K562 (cell line): ENCODE results near the gene UVRAG. TPM values are rescaled to one million over a fixed set of nuclear protein-coding genes. Genes with fewer than 3 reads are reported as not detected.

Experiments
- ATAC-seq: fragments of 200-7000 bp; cut with Tn5 transposase; 3 replicates; pipeline ENCODE4 v1.9.1; 2020; ENCODE audit warnings: moderate library complexity
- BruUV-seq: library from RNA; stranded (reverse); fragments of 400-500 nt; replicated peaks from 2 replicates; lab custom pipeline; 2021; lab: Mats Ljungman, UMichigan
- CTCF ChIA-PET: fragments of 300-600 bp; formaldehyde crosslinking; extraction: SDS; loops from one replicate; lab custom pipeline; 2021; ENCODE audit warnings: low intra/inter-chr PET ratio; lab: Yijun Ruan, JAX
- POLR2A ChIA-PET: fragments of 300-600, 350-650 bp; sonication (Branson Sonifier 250); formaldehyde crosslinking; extraction: SDS; loops from one replicate; lab custom pipeline; 2021; ENCODE audit warnings: antibody characterized with exemption, inconsistent platforms; lab: Yijun Ruan, JAX
- DNase-seq, 4 experiments: peaks; one replicate each; pipeline versions ENCODE4 v3.0.0 to v3.0.0-alpha.2; 2011 to 2018; ENCODE audit warnings: low spot score in 3 of 4, mixed read lengths in 3 of 4; ENCODE audit errors: extremely low read depth in 1 of 4
- FAIRE-seq: peaks from 2 replicates; lab custom pipeline; 2011; peaks lifted over from hg19 to GRCh38; lab: Jason Lieb, UNC
- H2AFZ ChIP-seq: 2 replicates; pipeline ENCODE4 v1.6.0; 2011; ENCODE audit warnings: low read depth, low read length, control low read depth, inconsistent platforms
- H3K27ac ChIP-seq: fragments of 200-600 bp; 3 replicates; pipeline ENCODE4 v1.8.0; 2011; ENCODE audit warnings: low read depth, mild to moderate bottlenecking, control low read depth, inconsistent platforms, low read length, moderate library complexity, mixed read lengths; ENCODE audit errors: extremely low read depth
- H3K27me3 ChIP-seq, 2 experiments: fragments of 300-600 bp in 1 of 2; 2 replicates in 1 of 2; 3 replicates in 1 of 2; pipeline versions ENCODE4 v1.6.0 to v1.8.0; 2011; ENCODE audit warnings: inconsistent platforms in 2 of 2, low read length in 2 of 2, mild to moderate bottlenecking in 1 of 2, mixed read lengths in 1 of 2, moderate library complexity in 1 of 2; ENCODE audit not compliant: control insufficient read depth in 2 of 2, insufficient read depth in 2 of 2
- H3K36me3 ChIP-seq: fragments of 300-600 bp; 3 replicates; pipeline ENCODE4 v1.8.0; 2011; ENCODE audit warnings: mild to moderate bottlenecking, low read length, inconsistent platforms; ENCODE audit not compliant: control insufficient read depth, insufficient read depth
- H3K4me1 ChIP-seq, 2 experiments: fragments of 200-600 bp in 1 of 2; replicated peaks in 1 of 2; 2 replicates in 1 of 2; 3 replicates in 1 of 2; pipeline versions ENCODE4 v1.5.1 to v1.8.0; 2011; ENCODE audit warnings: inconsistent platforms in 2 of 2, low read length in 2 of 2, mild to moderate bottlenecking in 1 of 2, mixed read lengths in 1 of 2, moderate library complexity in 1 of 2; ENCODE audit not compliant: control insufficient read depth in 2 of 2, insufficient read depth in 2 of 2
- H3K4me2 ChIP-seq: 2 replicates; pipeline ENCODE4 v1.6.1; 2011; ENCODE audit warnings: low read length, control low read depth, inconsistent platforms, mixed read lengths; ENCODE audit not compliant: insufficient read depth
- H3K4me3 ChIP-seq: fragments of 200-600 bp; sonication (generic), shearing (Covaris generic); 2 replicates; pipeline ENCODE4 v1.5.1; 2016; ENCODE audit warnings: control low read depth, inconsistent platforms
- H3K79me2 ChIP-seq: fragments of 200-600 bp; 3 replicates; pipeline ENCODE4 v1.8.0; 2011; ENCODE audit warnings: low read length, inconsistent platforms; ENCODE audit not compliant: control insufficient read depth, insufficient read depth
- H3K9ac ChIP-seq, 2 experiments: 2 replicates each; pipeline versions ENCODE4 v1.6.0 to v1.6.1; 2011; ENCODE audit warnings: low read depth in 2 of 2, low read length in 2 of 2, control low read depth in 1 of 2, inconsistent platforms in 1 of 2, mild to moderate bottlenecking in 1 of 2, mixed read lengths in 1 of 2; ENCODE audit not compliant: insufficient read depth in 1 of 2
- H3K9me1 ChIP-seq: one replicate; pipeline ENCODE4 v1.6.0; 2011; ENCODE audit warnings: inconsistent platforms, mild to moderate bottlenecking, low read length, moderate library complexity; ENCODE audit not compliant: control insufficient read depth, insufficient read depth
- H3K9me3 ChIP-seq: replicated peaks from 2 replicates; pipeline ENCODE4 v1.5.1; 2011; ENCODE audit warnings: low read depth, low read length, inconsistent platforms; ENCODE audit not compliant: control insufficient read depth, insufficient read depth
- H4K20me1 ChIP-seq: replicated peaks from 2 replicates; pipeline ENCODE4 v1.6.1; 2011; ENCODE audit warnings: low read length, inconsistent platforms, mixed read lengths; ENCODE audit not compliant: control insufficient read depth, insufficient read depth
- CBFA2T2 ChIP-seq: fragments of 450-650 bp; conservative IDR thresholded peaks from 2 replicates; pipeline ENCODE4 v1.6.1; 2017; ENCODE audit warnings: mild to moderate bottlenecking
- DPF2 ChIP-seq: fragments of 450-650 bp; IDR thresholded peaks from 2 replicates; pipeline ENCODE4 v1.6.1; 2016
- ESRRB ChIP-seq: fragments of 250-450 bp; sonication (Bioruptor Pico); IDR thresholded peaks from 2 replicates; pipeline ENCODE4 v1.5.0; 2020; ENCODE audit warnings: mild to moderate bottlenecking, moderate library complexity, borderline replicate concordance
- ETS1 ChIP-seq: conservative IDR thresholded peaks from 2 replicates; pipeline ENCODE4 v1.6.1; 2011; ENCODE audit warnings: low read depth, mild to moderate bottlenecking, low read length; ENCODE audit not compliant: control insufficient read depth
- HDGF ChIP-seq: fragments of 450-650 bp; IDR thresholded peaks from 2 replicates; pipeline ENCODE4 v1.6.1; 2016
- POLR2A ChIP-seq: fragments of 450-650 bp; conservative IDR thresholded peaks from 2 replicates; pipeline ENCODE4 v1.6.1; 2016
- RNF2 ChIP-seq: sonication (generic); IDR thresholded peaks from 2 replicates; pipeline ENCODE4 v1.6.1; 2016
- SIN3B ChIP-seq: fragments of 450-650 bp; IDR thresholded peaks from 2 replicates; pipeline ENCODE4 v1.6.1; 2017; ENCODE audit warnings: low read depth, mild to moderate bottlenecking, moderate library complexity
- SMARCA4 ChIP-seq: fragments of 450-650 bp; IDR thresholded peaks from 2 replicates; pipeline ENCODE4 v1.6.1; 2016
- SREBF1 ChIP-seq: fragments of 150-350 bp; IDR thresholded peaks from 2 replicates; pipeline ENCODE4 v1.6.1; 2014; ENCODE audit warnings: antibody characterized with exemption, low read depth, low read length, borderline replicate concordance
- SRSF7 ChIP-seq: fragments of 200-400 bp; formaldehyde crosslinking; optimal IDR thresholded peaks from 2 replicates; pipeline ENCODE3; 2017; ENCODE audit warnings: mild to moderate bottlenecking, low read depth, low read length
- TAF1 ChIP-seq: IDR thresholded peaks from 2 replicates; pipeline ENCODE4 v1.6.1; 2011; ENCODE audit warnings: mild to moderate bottlenecking, low read length, moderate library complexity; ENCODE audit not compliant: insufficient read depth, control insufficient read depth, severe bottlenecking; ENCODE audit errors: extremely low read depth
- TCF3 ChIP-seq: sonication (generic); formaldehyde crosslinking; IDR thresholded peaks from 2 replicates; pipeline ENCODE4 v1.4.0; 2020; ENCODE audit warnings: mild to moderate bottlenecking, missing genetic modification reagents
- YBX1 ChIP-seq: fragments of 450-650 bp; IDR thresholded peaks from 2 replicates; pipeline ENCODE4 v1.7.1; 2016; ENCODE audit warnings: mild to moderate bottlenecking
- ZC3H11A ChIP-seq: IDR thresholded peaks from 2 replicates; pipeline ENCODE4 v1.6.1; 2012; ENCODE audit warnings: low read depth, low read length, improper control_type of control experiment
- ZNF12 ChIP-seq: sonication (generic); formaldehyde crosslinking; IDR thresholded peaks from 2 replicates; pipeline ENCODE4 v1.4.0; 2020; ENCODE audit warnings: mild to moderate bottlenecking, missing genetic modification reagents
- ZNF316 ChIP-seq: fragments of 450-650 bp; IDR thresholded peaks from 2 replicates; pipeline ENCODE4 v1.6.1; 2016
- WGBS: fragments of 100-300 bp; shearing (Covaris generic); methylation state at CpG from one replicate; pipeline ENCODE4 v1.1.6; 2016; ENCODE audit warnings: low coverage, mixed read lengths; ENCODE audit not compliant: insufficient coverage; ENCODE audit errors: missing lambda C conversion rate; 5-methylcytosine and 5-hydroxymethylcytosine counted together
- in situ Hi-C: fragments of 300-500 bp; cut with MboI; formaldehyde crosslinking; loops from 4 replicates; pipeline ENCODE4 v1.15.0; 2018; ENCODE audit warnings: inconsistent platforms, mixed read lengths
- intact Hi-C: fragments of 100-400 bp; cut with micrococcal nuclease; formaldehyde crosslinking; loops from 2 replicates; pipeline ENCODE4 v1.14.2; 2022
- polyA plus RNA-seq, 8 experiments: library from polyadenylated mRNA; depleted of rRNA in 4 of 8; stranded (reverse) in 5 of 8; unstranded in 3 of 8; fragments of >200 nt; fragmentation: Nextera tagmentation in 2 of 8; fragmentation: Illumina TruSeq in 1 of 8; extraction: Ambion mirVana in 2 of 8; extraction: Trizol in 1 of 8; gene quantifications; 2 replicates each; pipeline versions ENCODE4 v1.2.1 to v1.2.3, GENCODE V29; 2011 to 2014; ENCODE audit warnings: inconsistent platforms in 1 of 8, missing spikeins in 1 of 8
- total RNA-seq, 7 experiments: library from RNA; depleted of rRNA in 6 of 7; stranded (reverse); fragments of >200 nt in 6 of 7; fragmentation: Illumina TruSeq in 2 of 7; extraction: Trizol in 2 of 7; gene quantifications; 2 replicates each; pipeline versions ENCODE4 v1.2.1 to v1.2.3, GENCODE V29; 2011 to 2021; ENCODE audit warnings: low replicate concordance in 1 of 7
- TF ChIP-seq, protein P1 (sequence below): sonication (generic); formaldehyde crosslinking; IDR thresholded peaks from 2 replicates; pipeline ENCODE4 v1.8.1; 2023; ENCODE audit warnings: mild to moderate bottlenecking, missing genetic modification reagents, moderate library complexity
- TF ChIP-seq, protein P2 (sequence below): fragments of 450-650 bp; IDR thresholded peaks from 2 replicates; pipeline ENCODE4 v1.6.1; 2016; ENCODE audit warnings: borderline replicate concordance
- TF ChIP-seq, protein P3 (sequence below): fragments of 250-450 bp; sonication (Bioruptor Pico); IDR thresholded peaks from 2 replicates; pipeline ENCODE4 v1.8.0; 2022; ENCODE audit warnings: moderate library complexity, mild to moderate bottlenecking, inconsistent platforms

Gene UVRAG
- total and polyA plus RNA-seq, 9 of the 15 experiments (the other 6 are each of a cell fraction or from before 2014, with no cell fraction given): 3.1 to 17.8 (median 12.4) TPM

DNA sequence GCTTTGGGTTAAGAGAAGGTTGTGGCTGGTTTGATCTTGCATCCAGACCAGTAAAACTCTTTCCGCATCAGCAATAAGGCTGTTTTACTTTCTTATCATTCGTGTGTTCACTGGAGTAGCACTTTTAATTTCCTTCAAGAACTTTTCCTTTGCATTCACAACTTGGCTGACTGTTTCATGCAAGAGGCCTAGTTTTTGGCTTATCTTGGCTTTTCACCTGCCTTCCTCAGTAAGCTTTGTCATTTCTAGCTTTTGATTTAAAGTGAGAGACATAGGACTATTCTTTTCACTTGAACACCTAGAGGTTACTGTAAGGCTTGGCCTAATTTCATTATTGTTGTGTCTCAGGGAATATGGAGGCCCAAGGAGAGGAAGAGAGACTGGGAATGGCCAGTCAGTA lies 144.5 kb downstream of the UVRAG start (continued):
- TF ChIP-seq DPF2 (peak; percentile 61), TCF3 (CRISPR knock-in tag) (peak; percentile 68), CBFA2T2 (0 out of 2 replicates have a peak, but pooled peaks have one; percentile 19), ETS1 (no peak), SMARCA4 (0 out of 2 replicates have a peak, but pooled peaks have one; percentile 22), ZNF316 (peak; percentile 23; the same call in 1 of the 2 replicates)
- TF ChIP-seq, all 486 proteins: peak for 10

DNA sequence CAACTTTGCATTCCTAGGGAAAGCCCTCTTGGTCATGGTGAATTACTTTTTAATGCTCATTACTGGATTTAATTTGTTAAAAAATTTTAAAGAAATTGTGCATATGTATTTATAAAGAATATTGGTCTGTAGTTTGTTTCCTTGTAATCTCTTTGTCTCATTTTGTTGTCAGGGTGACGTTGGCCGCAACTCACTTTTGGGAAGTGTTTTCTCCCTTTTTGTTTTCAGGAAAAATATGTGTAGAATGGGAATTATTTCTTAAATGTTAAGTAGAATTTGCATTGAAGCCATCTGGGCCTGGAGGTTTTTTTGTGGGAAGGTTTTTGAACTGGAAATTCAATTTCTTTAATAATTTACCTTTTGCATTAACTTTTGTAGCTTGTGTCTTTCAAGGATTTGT lies 149.1 kb downstream of the UVRAG start:
- Histone ChIP-seq H3K27me3 (no peaks in the 10 kb centered on the region), H3K9me3 (no peaks in the 10 kb centered on the region), H3K9me1 (no peaks in the 10 kb centered on the region), H2AFZ (no peak overlapping the region), H3K79me2 (no peaks in the 10 kb centered on the region), H3K4me1 (peaks cover 0 to 7% of the 10 kb centered on the region in 2 experiments; a peak in 1 of 5 replicates), H3K36me3 (no peaks in the 10 kb centered on the region), H3K4me3 (no peak overlapping the region), H4K20me1 (no peaks in the 10 kb centered on the region), H3K4me2 (no peak overlapping the region), H3K27ac (no peak overlapping the region), H3K9ac (no peak overlapping the region)
- in situ Hi-C loops: no loop called here
- DNase-seq (no peak), FAIRE-seq (peak; percentile 6), ATAC-seq (no peak)
- ChIA-PET CTCF (no interaction called here), POLR2A (no interaction called here)
- 100% methylated on average over 2 of the region's 2 CpGs for WGBS
- intact Hi-C loops: no loop called here
- no TSS peak for BruUV-seq
- TF ChIP-seq SIN3B (no peak), RNF2 (no peak), ZNF12 (CRISPR knock-in tag) (no peak), YBX1 (no peak), POLR2A (no peak), ZC3H11A (no peak), ESRRB (no peak), HDGF (no peak), SREBF1 (no peak), TAF1 (no peak), SRSF7 (no peak)
- TF ChIP-seq, protein P1, sequence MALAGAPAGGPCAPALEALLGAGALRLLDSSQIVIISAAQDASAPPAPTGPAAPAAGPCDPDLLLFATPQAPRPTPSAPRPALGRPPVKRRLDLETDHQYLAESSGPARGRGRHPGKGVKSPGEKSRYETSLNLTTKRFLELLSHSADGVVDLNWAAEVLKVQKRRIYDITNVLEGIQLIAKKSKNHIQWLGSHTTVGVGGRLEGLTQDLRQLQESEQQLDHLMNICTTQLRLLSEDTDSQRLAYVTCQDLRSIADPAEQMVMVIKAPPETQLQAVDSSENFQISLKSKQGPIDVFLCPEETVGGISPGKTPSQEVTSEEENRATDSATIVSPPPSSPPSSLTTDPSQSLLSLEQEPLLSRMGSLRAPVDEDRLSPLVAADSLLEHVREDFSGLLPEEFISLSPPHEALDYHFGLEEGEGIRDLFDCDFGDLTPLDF (CRISPR knock-in tag): no peak
- TF ChIP-seq, protein P2, sequence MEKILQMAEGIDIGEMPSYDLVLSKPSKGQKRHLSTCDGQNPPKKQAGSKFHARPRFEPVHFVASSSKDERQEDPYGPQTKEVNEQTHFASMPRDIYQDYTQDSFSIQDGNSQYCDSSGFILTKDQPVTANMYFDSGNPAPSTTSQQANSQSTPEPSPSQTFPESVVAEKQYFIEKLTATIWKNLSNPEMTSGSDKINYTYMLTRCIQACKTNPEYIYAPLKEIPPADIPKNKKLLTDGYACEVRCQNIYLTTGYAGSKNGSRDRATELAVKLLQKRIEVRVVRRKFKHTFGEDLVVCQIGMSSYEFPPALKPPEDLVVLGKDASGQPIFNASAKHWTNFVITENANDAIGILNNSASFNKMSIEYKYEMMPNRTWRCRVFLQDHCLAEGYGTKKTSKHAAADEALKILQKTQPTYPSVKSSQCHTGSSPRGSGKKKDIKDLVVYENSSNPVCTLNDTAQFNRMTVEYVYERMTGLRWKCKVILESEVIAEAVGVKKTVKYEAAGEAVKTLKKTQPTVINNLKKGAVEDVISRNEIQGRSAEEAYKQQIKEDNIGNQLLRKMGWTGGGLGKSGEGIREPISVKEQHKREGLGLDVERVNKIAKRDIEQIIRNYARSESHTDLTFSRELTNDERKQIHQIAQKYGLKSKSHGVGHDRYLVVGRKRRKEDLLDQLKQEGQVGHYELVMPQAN: no peak
- TF ChIP-seq, protein P3, sequence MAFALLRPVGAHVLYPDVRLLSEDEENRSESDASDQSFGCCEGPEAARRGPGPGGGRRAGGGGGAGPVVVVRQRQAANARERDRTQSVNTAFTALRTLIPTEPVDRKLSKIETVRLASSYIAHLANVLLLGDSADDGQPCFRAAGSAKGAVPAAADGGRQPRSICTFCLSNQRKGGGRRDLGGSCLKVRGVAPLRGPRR (CRISPR knock-in tag): no peak
